Measurements from ENCODE around the gene LCE2D. TPM values are rescaled to one million over a fixed set of nuclear protein-coding genes. Genes with fewer than 3 reads are reported as not detected.

LCE2D gene, protein sequence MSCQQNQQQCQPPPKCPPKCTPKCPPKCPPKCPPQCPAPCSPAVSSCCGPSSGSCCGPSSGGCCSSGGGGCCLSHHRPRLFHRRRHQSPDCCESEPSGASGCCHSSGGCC
- total RNA-seq: not detected in 2 replicates

DNA sequence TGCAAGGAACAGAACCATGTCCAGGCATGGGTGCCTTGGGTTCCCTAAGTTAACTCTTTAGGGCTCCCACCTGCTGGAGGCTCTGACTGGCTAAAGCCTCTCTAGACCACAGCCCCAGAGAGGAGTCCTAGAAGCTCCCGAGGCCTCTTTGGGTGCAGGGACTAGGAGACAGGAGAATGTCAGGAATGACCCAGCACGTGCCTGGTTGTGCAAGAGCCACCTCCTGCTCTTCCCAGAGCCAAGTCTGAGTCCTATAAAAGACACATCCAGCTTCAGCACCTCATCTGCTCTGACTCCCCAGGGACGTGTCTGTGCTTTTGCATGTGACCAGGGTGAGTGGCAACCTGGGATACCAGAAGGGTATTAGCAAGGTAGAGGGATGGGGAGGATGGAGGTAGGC, at the start of gene LCE2D:
Gene LCE2D (plus strand): TSS at position 283 of the 400 bp plus-strand sequence. CDS start 726 bp downstream, outside the sequence.

DNA sequence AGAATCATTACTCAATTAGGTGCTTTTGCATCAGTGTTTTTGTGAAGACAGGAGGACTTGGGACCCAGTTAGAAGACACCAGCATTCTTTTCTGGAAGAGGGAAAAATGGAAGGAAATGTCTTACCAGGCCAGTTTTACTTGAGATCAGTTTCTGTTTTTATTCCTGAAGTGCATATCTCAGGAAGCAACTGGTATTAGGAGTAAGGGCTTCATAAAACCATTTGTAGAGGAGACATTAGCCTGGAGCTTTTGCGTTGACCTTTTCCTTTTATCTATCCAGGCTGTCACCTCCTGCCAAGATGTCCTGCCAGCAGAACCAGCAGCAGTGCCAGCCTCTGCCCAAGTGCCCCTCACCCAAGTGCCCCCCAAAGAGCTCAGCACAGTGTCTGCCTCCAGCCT, 49.7 kb upstream of the LCE2D start, which contains the start of gene LCE3B:
Gene LCE3B (plus strand): TSS at position 301 of the 400 bp plus-strand sequence. CDS start 0 bp downstream, at position 301.

DNA sequence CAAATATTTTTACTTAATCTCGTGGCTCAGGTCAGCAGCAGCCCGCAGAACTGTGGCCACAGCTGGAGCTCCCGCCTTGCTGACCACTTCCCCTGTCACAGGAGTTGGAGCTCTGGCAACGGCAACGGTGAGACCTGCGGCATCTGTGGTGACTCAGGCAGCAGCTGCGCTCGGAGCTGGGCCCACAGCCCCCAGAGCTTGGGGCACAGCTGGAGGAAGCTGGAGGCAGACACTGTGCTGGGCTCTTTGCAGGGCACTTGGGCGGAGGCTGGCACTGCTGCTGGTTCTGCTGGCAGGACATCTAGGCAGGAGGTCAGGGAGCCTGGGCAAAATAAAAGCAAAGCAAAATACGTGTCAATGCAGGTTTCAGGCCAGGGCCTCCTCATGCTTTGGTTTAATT, 40.4 kb upstream of the LCE2D start, which contains the start of gene LCE3A:
Gene LCE3A (minus strand): TSS at position 301 of the 400 bp plus-strand sequence. CDS start 0 bp downstream, at position 301.

DNA sequence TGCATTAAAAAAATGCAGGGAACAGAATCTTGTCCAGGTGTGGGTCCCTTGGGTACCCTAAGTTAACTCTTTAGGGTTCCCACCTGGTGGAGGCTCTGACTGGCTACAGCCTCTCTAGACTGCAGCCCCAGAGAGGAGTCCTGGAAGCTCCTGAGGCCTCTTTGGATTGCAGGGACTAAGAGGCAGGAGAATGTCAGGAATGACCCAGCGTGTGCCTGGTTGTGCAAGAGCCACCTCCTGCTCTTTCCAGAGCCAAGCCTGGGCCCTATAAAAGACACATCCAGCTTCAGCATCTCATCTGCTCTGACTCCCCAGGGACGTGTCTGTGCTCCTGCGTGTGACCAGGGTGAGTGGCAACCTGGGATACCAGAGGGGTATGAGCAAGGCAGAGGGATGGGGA, 11.8 kb downstream of the LCE2D start, which contains the start of gene LCE2C:
Gene LCE2C (plus strand): TSS at position 297 of the 400 bp plus-strand sequence. CDS start 737 bp downstream, outside the sequence.

DNA sequence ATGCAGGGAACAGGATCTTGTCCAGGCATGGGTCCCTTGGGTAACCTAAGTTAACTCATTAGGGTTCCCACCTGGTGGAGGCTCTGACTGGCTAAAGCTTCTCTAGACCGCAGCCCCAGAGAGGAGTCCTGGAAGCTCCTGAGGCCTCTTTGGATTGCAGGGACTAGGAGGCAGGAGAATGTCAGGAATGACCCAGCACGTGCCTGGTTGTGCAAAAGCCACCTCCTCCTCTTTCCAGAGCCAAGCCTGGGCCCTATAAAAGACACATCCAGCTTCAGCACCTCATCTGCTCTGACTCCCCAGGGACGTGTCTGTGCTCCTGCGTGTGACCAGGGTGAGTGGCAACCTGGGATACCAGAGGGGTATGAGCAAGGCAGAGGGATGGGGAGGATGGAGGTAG, 22.6 kb downstream of the LCE2D start, which contains the start of gene LCE2B:
Gene LCE2B (plus strand): TSS at position 301 of the 400 bp plus-strand sequence. CDS start 721 bp downstream, outside the sequence.

DNA sequence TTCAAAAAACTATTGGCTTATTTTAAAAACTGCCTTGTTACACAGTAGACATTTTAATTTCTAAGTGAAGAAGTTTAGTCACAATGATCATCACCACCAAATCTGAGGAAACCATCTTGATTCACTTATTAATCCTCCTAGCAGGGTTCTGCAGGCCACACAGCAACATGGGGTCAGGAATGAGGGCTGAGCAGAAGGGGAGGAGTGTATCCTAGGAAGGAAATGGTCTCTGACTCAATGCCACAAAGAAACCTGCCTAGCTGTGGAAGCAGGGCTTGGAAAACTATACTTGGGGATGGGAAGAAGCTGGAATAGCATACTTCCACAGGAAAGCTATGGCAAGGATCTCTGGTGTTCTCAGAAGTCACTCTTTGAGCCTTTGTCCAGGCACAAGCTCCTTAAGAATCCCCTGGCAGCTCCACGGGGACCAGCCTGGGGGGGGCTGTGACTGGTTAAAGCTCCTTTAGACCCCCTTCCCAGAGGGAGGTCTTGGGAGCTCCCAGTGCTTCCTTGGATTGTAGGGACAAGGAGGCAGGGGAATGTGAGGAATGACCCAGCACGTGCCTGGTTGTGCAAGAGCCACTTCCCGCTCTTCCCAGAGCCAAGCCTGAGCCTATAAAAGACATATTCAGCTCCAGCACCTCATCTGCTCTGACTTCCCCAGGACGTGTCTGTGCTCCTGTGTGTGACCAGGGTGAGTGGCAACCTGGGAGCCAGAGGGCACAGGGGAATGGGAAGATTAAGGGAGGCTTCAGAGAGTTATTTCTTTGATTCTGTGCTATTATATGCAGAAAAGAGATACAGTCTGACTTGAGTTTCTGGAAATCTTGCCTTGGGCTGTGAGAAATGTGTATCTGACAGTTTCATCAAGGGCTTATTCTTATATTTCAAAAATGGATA, 34.8 kb downstream of the LCE2D start, which contains the start of gene LCE2A:
Gene LCE2A (plus strand): TSS at position 645 of the 900 bp plus-strand sequence. CDS start 557 bp downstream, outside the sequence.

DNA sequence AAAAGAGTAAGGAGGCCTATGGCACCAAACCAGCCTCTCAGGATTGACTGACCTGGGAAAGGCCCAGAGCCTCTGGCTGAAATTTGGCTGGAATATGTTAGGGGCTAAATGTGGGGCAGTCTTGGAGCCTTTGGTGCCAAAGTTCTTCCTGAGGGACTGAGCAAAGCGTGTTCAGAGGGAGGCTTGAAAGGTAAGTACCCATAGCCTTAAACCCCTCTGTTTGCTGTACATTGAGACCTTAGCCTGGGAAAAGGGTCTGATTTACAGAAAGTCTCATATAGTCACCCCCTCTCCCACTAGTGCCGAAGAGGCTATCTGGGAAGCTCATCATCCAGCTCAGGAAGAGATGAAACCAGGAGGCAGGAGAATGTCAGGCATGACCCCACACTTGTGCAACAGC, 44.7 kb downstream of the LCE2D start, which contains the start of gene LCE4A:
Gene LCE4A (plus strand): TSS at position 301 of the 400 bp plus-strand sequence. CDS start 916 bp downstream, outside the sequence.

Other genes with a start within 250 kb of the LCE2D start
- 0.72 and 0.85 TPM in 2 replicates for gene CRNN, start 249.1 kb upstream of the LCE2D start, total RNA-seq
- gene LCE5A, start 152.6 kb upstream of the LCE2D start, total RNA-seq: not detected in 2 replicates
- 4.3 and 5.1 TPM in 2 replicates for gene CRCT1, start 148.9 kb upstream of the LCE2D start, total RNA-seq
- gene LCE3E, start 96.6 kb upstream of the LCE2D start, total RNA-seq: 0.48 TPM in 1 of 2 replicates, not detected in the other
- not detected in 2 replicates for gene LCE3D, start 82.9 kb upstream of the LCE2D start, total RNA-seq
- not detected in 2 replicates for gene LCE3C, start 63.1 kb upstream of the LCE2D start, total RNA-seq
- not detected in 2 replicates for gene LCE3B, start 49.6 kb upstream of the LCE2D start, total RNA-seq
- gene LCE3A, start 40.3 kb upstream of the LCE2D start, total RNA-seq: not detected in 2 replicates
- gene LCE2C, start 11.9 kb downstream of the LCE2D start, total RNA-seq: not detected in 2 replicates
- gene LCE2B, start 22.7 kb downstream of the LCE2D start, total RNA-seq: not detected in 2 replicates
- gene LCE2A, start 35.0 kb downstream of the LCE2D start, total RNA-seq: not detected in 2 replicates
- not detected in 2 replicates for gene LCE4A, start 44.8 kb downstream of the LCE2D start, total RNA-seq
- under 0.01 TPM in 1 of 2 replicates, not detected in the other for gene KPRP, start 94.6 kb downstream of the LCE2D start, total RNA-seq
- not detected in 2 replicates for gene LCE1F, start 111.8 kb downstream of the LCE2D start, total RNA-seq
- 0.24 TPM in 1 of 2 replicates, not detected in the other for gene LCE1E, start 122.9 kb downstream of the LCE2D start, total RNA-seq
- gene LCE1D, start 133.3 kb downstream of the LCE2D start, total RNA-seq: not detected in 2 replicates
- gene LCE1C, start 143.3 kb downstream of the LCE2D start, total RNA-seq: 0.24 and 1.3 TPM in 2 replicates
- gene LCE1B, start 148.6 kb downstream of the LCE2D start, total RNA-seq: not detected in 2 replicates
- gene LCE1A, start 164.1 kb downstream of the LCE2D start, total RNA-seq: not detected in 2 replicates
- gene LCE6A, start 179.5 kb downstream of the LCE2D start, total RNA-seq: not detected in 2 replicates
- not detected in 2 replicates for gene LCE7A, start 196.6 kb downstream of the LCE2D start, total RNA-seq
- gene SMCP, start 214.9 kb downstream of the LCE2D start, total RNA-seq: not detected in 2 replicates
- gene IVL, start 245.2 kb downstream of the LCE2D start, total RNA-seq: 0.43 and 6.5 TPM in 2 replicates